GM18526 (cell line): ENCODE measurements around the gene LCE1E.

ENCODE experiments used
- POLR2A ChIP-seq: IDR thresholded peaks from 3 replicates; pipeline ENCODE4 v1.6.1; 2011; ENCODE audit not compliant: insufficient read length; ENCODE audit errors: extremely low read depth

Gene LCE1E

GRCh38 chr1:152761609-152762213 lies 24.3 kb upstream of the LCE1E start:
- no peak for TF ChIP-seq POLR2A

- TF ChIP-seq POLR2A, result no peak
Observed at GRCh38 chr1:152768847-152769533, 17.1 kb upstream of the LCE1E start.

GRCh38 chr1:152770411-152770810 lies 15.6 kb upstream of the LCE1E start:
- TF ChIP-seq POLR2A, result no peak

- TF ChIP-seq POLR2A, result no peak
Observed at GRCh38 chr1:152774875-152775274, 11.2 kb upstream of the LCE1E start, which contains the start of gene LCE1F. Gene LCE1F (plus strand): TSS chr1:152775140. CDS start chr1:152776372, 1,232 bp downstream.

GRCh38 chr1:152776361-152776760 lies 9.7 kb upstream of the LCE1E start:
- no peak for TF ChIP-seq POLR2A

- TF ChIP-seq POLR2A, result no peak
Observed at GRCh38 chr1:152777510-152778137, 8.4 kb upstream of the LCE1E start.

GRCh38 chr1:152783095-152783494 lies 3.0 kb upstream of the LCE1E start:
- TF ChIP-seq POLR2A, result no peak

GRCh38 chr1:152795686-152796085 lies 9.6 kb downstream of the LCE1E start:
- TF ChIP-seq POLR2A, result no peak

GRCh38 chr1:152796421-152796820 lies 10.4 kb downstream of the LCE1E start, which contains the start of gene LCE1D:
Gene LCE1D (plus strand): TSS chr1:152796721. CDS start chr1:152797795, 1,074 bp downstream.
- TF ChIP-seq POLR2A, result no peak

- TF ChIP-seq POLR2A, result no peak
Observed at GRCh38 chr1:152801333-152801732, 15.3 kb downstream of the LCE1E start.

- TF ChIP-seq POLR2A, result no peak
Observed at GRCh38 chr1:152806576-152806975, 20.5 kb downstream of the LCE1E start, which contains the start of gene LCE1C. Gene LCE1C (minus strand): TSS chr1:152806651. CDS start chr1:152805478, 1,173 bp downstream.

GRCh38 chr1:152811050-152811449 lies 25.0 kb downstream of the LCE1E start:
- TF ChIP-seq POLR2A, result no peak

- no peak for TF ChIP-seq POLR2A
Observed at GRCh38 chr1:152811671-152812070, 25.6 kb downstream of the LCE1E start, which contains the start of gene LCE1B. Gene LCE1B (plus strand): TSS chr1:152811971. CDS start chr1:152812447, 476 bp downstream.

- TF ChIP-seq POLR2A, result no peak
Observed at GRCh38 chr1:152817309-152817708, 31.3 kb downstream of the LCE1E start.

GRCh38 chr1:152823294-152823693 lies 37.2 kb downstream of the LCE1E start:
- TF ChIP-seq POLR2A, result no peak

- TF ChIP-seq POLR2A, result no peak
Observed at GRCh38 chr1:152824964-152825363, 38.9 kb downstream of the LCE1E start.
